Epithelial cell of esophagus (primary cell): ENCODE results near the gene CDX4.

ENCODE experiments used
- DNase-seq: peaks from one replicate; pipeline ENCODE4 v3.0.0; 2010; ENCODE audit warnings: low read depth
- H3K4me3 ChIP-seq: 2 replicates; pipeline ENCODE4 v1.5.1; 2011; ENCODE audit warnings: mild to moderate bottlenecking, low read length, control low read depth
- TF ChIP-seq, protein P1 (sequence below): IDR thresholded peaks from 2 replicates; pipeline ENCODE4 v1.5.1; 2011; ENCODE audit warnings: low read depth, mild to moderate bottlenecking, low read length, control low read depth, inconsistent platforms; ENCODE audit not compliant: insufficient read depth; ENCODE audit errors: missing control alignments

The CDX4 gene, protein sequence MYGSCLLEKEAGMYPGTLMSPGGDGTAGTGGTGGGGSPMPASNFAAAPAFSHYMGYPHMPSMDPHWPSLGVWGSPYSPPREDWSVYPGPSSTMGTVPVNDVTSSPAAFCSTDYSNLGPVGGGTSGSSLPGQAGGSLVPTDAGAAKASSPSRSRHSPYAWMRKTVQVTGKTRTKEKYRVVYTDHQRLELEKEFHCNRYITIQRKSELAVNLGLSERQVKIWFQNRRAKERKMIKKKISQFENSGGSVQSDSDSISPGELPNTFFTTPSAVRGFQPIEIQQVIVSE

DNA sequence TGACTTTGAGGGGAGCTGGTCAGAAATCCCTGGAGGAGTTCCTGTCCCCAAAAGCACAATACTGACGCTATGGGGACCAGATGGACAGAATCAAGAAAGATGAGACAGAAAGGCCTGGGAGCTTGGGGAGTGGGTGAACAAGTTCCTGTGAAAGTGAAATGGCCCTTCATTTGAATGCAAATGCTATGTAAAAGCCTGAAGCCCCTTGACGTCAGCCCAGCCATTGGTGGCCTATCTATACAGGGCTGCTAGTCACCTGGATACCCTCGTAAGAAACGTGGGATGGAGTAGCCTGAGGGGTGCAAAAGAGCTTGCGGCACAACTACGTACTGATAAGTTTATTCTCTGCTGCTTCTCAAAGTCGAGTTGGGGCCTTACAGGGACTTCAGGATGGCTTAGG, at the start of gene CDX4:
TSS of gene CDX4 (plus strand) at position 223 of the 400 bp plus-strand sequence. CDS start 201 bp downstream, outside the sequence.
- H3K4me3 ChIP-seq = no peak within 1 kb of the TSS
- TF ChIP-seq, protein P1, sequence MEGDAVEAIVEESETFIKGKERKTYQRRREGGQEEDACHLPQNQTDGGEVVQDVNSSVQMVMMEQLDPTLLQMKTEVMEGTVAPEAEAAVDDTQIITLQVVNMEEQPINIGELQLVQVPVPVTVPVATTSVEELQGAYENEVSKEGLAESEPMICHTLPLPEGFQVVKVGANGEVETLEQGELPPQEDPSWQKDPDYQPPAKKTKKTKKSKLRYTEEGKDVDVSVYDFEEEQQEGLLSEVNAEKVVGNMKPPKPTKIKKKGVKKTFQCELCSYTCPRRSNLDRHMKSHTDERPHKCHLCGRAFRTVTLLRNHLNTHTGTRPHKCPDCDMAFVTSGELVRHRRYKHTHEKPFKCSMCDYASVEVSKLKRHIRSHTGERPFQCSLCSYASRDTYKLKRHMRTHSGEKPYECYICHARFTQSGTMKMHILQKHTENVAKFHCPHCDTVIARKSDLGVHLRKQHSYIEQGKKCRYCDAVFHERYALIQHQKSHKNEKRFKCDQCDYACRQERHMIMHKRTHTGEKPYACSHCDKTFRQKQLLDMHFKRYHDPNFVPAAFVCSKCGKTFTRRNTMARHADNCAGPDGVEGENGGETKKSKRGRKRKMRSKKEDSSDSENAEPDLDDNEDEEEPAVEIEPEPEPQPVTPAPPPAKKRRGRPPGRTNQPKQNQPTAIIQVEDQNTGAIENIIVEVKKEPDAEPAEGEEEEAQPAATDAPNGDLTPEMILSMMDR = no peak
- no peak for DNase-seq

DNA sequence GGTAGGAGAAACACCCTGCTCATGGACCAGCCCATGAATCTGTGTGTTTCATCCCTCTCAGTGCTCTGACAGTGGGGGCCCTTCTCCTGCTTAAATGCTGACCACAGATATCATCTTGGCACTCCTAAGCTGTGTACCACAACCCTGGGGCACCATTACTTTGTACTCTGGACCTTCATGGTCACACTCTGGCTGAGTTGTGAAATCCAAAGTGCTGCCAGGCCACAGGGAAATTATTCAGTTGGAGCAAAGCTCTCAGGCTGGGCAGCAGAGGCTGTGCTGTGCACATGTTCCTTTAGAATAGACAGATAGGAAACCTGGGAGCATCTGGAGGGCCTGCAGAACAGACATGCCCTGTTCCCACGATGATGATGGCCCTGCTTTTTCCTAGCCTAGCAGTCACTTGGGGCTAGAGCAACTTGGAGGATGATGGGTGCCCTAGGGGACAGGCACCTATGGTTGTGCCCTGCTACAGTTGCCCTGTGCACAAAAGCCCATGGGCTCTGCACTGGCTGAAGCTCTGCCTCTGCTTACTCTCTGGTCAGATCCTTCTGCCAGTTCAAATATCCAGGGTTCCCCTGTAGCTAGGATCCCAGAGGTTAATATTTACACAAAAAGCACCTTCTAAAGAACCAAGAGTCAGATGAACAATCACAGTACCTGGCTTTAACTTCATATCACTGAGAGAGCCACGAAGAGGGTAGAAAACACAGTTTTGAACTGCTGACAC, 48.5 kb upstream of the CDX4 start:
- H3K4me3 ChIP-seq = no peak overlapping the region
- TF ChIP-seq, protein P1 = no peak
- DNase-seq = no peak

DNA sequence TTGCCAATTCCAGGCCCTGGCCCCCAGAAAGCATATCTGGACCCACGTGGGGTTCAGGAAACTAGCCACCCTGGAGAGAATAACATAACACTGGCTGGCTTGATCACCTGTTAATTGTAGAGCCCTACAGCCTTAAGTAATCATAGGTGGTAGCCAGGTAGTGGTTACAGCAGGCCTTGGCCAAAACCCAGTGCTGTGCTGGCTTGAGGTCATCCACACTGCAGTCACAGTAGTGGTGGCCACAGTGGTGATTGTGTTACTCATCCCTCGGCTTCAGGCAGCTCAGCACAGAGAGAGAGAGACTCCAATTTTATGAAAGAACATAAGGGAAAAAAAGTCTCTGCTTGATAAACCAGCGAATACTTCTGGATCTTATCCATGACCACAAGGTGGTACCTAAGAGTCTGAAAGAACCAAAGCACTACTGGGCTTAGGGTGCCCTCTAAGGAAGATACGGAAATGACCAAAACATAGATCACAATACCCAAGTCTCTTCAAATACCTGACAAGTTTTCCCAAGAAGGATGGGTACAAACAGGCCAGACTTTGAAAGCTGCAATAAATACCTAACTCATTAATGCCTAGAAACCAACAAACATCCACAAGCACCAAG, 46.6 kb upstream of the CDX4 start:
- DNase-seq = no peak
- no peak overlapping the region for H3K4me3 ChIP-seq
- TF ChIP-seq, protein P1 = no peak

DNA sequence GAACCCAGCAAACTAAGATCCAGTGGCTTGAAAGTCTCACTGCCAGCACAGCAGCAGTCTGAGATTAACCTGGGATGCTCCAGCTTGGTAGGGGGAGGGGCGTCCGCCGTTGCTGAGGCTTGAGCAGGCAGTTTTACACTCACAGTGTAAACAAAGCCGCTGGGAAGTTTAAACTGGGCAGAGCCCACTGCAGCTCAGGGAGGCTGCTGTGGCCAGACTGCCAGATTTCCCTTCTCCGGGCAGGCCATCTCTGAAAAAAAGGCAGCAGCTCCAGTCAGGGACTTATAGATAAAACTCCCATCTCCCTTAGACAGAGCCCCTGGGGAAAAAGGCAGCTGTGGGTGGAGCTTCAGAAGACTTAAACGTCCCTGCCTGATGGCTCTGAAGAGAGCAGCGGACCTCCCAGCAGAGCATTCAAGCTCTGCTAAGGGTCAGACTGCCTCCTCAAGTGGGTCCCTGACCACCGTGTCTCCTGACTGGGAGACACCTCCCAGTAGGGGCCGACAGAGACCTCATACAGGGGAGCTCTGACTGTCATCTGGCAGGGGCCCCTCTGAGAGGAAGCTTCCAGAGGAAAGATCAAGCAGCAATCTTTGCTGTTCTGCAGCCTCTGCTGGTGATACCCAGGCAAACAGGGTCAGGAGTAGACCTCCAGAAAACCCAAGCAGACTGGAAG, 45.1 kb upstream of the CDX4 start:
- no peak overlapping the region for H3K4me3 ChIP-seq
- TF ChIP-seq, protein P1 = no peak

DNA sequence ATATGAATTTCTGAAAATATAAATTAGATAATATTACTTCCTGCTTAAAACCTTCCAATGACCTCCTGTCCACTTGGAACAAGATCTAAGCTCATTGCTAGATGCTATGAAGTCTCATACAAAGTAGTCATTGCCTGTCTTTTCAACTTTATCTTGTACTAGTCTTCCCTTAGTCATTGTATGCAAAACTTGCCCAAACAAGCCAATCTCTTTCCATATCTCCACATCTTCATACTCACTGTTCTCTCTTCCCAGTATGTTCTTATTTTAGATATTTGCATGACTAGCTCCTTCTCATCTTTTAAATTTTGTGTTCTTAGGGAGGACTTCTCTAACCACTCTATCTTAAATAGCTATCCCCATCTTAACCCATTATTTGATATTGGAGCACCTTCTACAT, 33.9 kb upstream of the CDX4 start:
- TF ChIP-seq, protein P1 = no peak
- no peak overlapping the region for H3K4me3 ChIP-seq
- DNase-seq = peak; percentile 30

More for the DNA sequence above, 45.1 kb upstream of the CDX4 start:
- DNase-seq = no peak

DNA sequence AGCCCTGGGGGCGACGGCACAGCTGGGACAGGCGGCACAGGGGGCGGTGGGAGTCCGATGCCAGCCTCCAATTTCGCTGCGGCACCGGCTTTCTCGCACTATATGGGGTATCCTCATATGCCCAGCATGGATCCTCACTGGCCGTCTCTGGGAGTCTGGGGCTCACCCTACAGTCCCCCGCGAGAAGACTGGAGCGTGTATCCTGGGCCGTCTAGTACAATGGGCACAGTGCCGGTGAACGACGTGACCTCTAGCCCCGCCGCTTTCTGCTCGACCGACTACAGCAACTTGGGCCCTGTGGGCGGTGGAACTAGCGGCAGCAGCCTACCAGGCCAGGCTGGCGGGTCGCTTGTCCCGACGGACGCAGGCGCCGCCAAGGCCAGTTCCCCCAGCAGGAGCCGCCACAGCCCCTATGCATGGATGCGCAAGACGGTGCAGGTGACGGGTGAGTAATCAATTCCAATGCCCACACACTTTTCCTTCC, 500 bp downstream of the CDX4 start:
- TF ChIP-seq, protein P1 = no peak
- no peak overlapping the region for H3K4me3 ChIP-seq
- peak; percentile 0 for DNase-seq
